ENCODE results near the gene KLHDC1.

DNA sequence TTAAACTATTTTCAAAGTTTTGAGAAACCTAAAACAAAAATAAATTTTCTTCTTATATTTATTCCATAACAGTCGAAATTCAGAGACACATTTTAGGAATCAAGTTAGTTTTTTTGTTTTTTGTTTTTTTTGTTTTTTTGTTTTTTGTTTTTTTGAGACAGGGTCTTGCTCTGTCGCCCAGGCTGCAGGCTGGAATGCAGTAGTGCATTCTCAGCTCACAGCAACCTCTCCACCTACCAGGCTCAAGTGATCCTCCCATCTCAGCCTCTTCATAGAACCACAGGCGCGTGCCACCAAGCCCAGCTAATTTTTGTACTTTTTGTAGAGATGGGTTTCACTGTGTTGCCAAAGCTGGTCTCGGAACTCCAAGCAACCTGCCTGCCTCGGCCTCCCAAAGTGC lies 39.4 kb upstream of the KLHDC1 start:
- TF ChIP-seq, protein P1, sequence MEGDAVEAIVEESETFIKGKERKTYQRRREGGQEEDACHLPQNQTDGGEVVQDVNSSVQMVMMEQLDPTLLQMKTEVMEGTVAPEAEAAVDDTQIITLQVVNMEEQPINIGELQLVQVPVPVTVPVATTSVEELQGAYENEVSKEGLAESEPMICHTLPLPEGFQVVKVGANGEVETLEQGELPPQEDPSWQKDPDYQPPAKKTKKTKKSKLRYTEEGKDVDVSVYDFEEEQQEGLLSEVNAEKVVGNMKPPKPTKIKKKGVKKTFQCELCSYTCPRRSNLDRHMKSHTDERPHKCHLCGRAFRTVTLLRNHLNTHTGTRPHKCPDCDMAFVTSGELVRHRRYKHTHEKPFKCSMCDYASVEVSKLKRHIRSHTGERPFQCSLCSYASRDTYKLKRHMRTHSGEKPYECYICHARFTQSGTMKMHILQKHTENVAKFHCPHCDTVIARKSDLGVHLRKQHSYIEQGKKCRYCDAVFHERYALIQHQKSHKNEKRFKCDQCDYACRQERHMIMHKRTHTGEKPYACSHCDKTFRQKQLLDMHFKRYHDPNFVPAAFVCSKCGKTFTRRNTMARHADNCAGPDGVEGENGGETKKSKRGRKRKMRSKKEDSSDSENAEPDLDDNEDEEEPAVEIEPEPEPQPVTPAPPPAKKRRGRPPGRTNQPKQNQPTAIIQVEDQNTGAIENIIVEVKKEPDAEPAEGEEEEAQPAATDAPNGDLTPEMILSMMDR (IDR thresholded peaks at IDR 0.05; ENCODE audit: borderline replicate concordance, extremely low read depth, low read length, poor library complexity, severe bottlenecking): no peak
- TF ChIP-seq EZH2 (IDR thresholded peaks at IDR 0.05; ENCODE audit: borderline replicate concordance, low read depth, low read length, severe bottlenecking): no peak
